ENCODE results near the gene TTC21A.

DNA sequence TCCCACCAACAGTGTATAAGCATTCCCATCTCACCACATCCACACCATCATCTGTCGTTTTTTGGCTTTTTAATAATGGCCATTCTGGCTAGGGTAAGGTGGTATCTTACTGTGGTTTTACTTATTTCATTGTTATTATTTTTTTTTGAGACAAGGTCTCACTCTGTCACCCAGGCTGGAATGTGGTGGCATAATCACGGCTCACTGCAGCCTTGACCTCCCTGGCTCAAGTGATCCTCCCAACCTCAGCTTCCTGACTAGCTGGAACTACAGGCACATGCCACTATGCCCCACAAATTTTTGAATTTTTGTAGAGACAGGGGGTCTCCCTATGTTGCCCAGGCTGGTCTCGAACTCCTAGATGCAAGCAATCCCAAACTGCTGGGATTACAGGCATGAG is 56.9 kb downstream of the TTC21A start:
- TF ChIP-seq EP300 (IDR thresholded peaks at IDR 0.05), result no peak
- no peak for TF ChIP-seq POLR2A (IDR thresholded peaks at IDR 0.05)
- TF ChIP-seq, protein P1, sequence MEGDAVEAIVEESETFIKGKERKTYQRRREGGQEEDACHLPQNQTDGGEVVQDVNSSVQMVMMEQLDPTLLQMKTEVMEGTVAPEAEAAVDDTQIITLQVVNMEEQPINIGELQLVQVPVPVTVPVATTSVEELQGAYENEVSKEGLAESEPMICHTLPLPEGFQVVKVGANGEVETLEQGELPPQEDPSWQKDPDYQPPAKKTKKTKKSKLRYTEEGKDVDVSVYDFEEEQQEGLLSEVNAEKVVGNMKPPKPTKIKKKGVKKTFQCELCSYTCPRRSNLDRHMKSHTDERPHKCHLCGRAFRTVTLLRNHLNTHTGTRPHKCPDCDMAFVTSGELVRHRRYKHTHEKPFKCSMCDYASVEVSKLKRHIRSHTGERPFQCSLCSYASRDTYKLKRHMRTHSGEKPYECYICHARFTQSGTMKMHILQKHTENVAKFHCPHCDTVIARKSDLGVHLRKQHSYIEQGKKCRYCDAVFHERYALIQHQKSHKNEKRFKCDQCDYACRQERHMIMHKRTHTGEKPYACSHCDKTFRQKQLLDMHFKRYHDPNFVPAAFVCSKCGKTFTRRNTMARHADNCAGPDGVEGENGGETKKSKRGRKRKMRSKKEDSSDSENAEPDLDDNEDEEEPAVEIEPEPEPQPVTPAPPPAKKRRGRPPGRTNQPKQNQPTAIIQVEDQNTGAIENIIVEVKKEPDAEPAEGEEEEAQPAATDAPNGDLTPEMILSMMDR (IDR thresholded peaks at IDR 0.05), result no peak
- no peak for TF ChIP-seq POLR2AphosphoS5 (IDR thresholded peaks at IDR 0.05)
